Keratinocyte (primary cell): ENCODE data around the gene PTPRN2. TPM values are rescaled to one million over a fixed set of nuclear protein-coding genes. Genes with fewer than 3 reads are reported as not detected.

Experiments
- DNase-seq: peaks from one replicate; pipeline ENCODE4 v3.0.0-alpha.2; 2011; ENCODE audit warnings: low read depth, missing footprints, low spot score
- FAIRE-seq: peaks from 2 replicates; lab custom pipeline; 2011; peaks lifted over from hg19 to GRCh38; lab: Jason Lieb, UNC
- H2AFZ ChIP-seq: 2 replicates; pipeline ENCODE4 v1.6.0; 2012; ENCODE audit warnings: low read length, control low read depth, inconsistent platforms; ENCODE audit not compliant: control insufficient read depth
- H3K27ac ChIP-seq: 2 replicates; pipeline ENCODE4 v1.5.1; 2011; ENCODE audit warnings: low read length; ENCODE audit not compliant: control insufficient read depth, insufficient read depth
- H3K27me3 ChIP-seq: 3 replicates; pipeline ENCODE4 v1.6.0; 2011; ENCODE audit warnings: low read length; ENCODE audit not compliant: control insufficient read depth, insufficient read depth; ENCODE audit errors: extremely low read depth
- H3K36me3 ChIP-seq, 2 experiments: 2 replicates in 1 of 2; 3 replicates in 1 of 2; pipeline ENCODE4 v1.5.1; 2011; ENCODE audit warnings: low read length in 2 of 2, mild to moderate bottlenecking in 1 of 2; ENCODE audit not compliant: control insufficient read depth in 2 of 2, insufficient read depth in 2 of 2; ENCODE audit errors: extremely low read depth in 1 of 2
- H3K4me1 ChIP-seq: 3 replicates; pipeline ENCODE4 v1.5.1; 2011; ENCODE audit warnings: low read length; ENCODE audit not compliant: control insufficient read depth, insufficient read depth; ENCODE audit errors: extremely low read depth
- H3K4me2 ChIP-seq: 3 replicates; pipeline ENCODE4 v1.6.0; 2011; ENCODE audit warnings: low read depth, low read length; ENCODE audit not compliant: control insufficient read depth, insufficient read depth; ENCODE audit errors: extremely low read depth
- H3K4me3 ChIP-seq, 3 experiments: fragments of 200-600 bp in 1 of 3; sonication (generic) in 1 of 3; 2 replicates in 2 of 3; 3 replicates in 1 of 3; pipeline ENCODE4 v1.5.1; 2011 to 2016; ENCODE audit warnings: low read length in 3 of 3, mild to moderate bottlenecking in 3 of 3, control low read depth in 2 of 3, inconsistent platforms in 1 of 3, low read depth in 1 of 3, mixed read lengths in 1 of 3, mixed run types in 1 of 3, moderate library complexity in 1 of 3; ENCODE audit not compliant: control insufficient read depth in 2 of 3, insufficient read depth in 2 of 3; ENCODE audit errors: extremely low read depth in 1 of 3
- H3K79me2 ChIP-seq: 2 replicates; pipeline ENCODE4 v1.6.0; 2012; ENCODE audit warnings: low read length; ENCODE audit not compliant: control insufficient read depth, insufficient read depth
- H3K9ac ChIP-seq: 3 replicates; pipeline ENCODE4 v1.6.0; 2011; ENCODE audit warnings: low read length; ENCODE audit not compliant: control insufficient read depth, insufficient read depth; ENCODE audit errors: extremely low read depth
- H3K9me1 ChIP-seq: 3 replicates; pipeline ENCODE4 v1.6.0; 2011; ENCODE audit warnings: low read length; ENCODE audit not compliant: control insufficient read depth, insufficient read depth; ENCODE audit errors: extremely low read depth
- H3K9me3 ChIP-seq: 2 replicates; pipeline ENCODE4 v1.5.1; 2012; ENCODE audit warnings: low read depth, low read length; ENCODE audit not compliant: control insufficient read depth
- H4K20me1 ChIP-seq: 3 replicates; pipeline ENCODE4 v1.6.0; 2011; ENCODE audit warnings: low read length; ENCODE audit not compliant: control insufficient read depth, insufficient read depth; ENCODE audit errors: extremely low read depth
- EZH2 ChIP-seq: IDR thresholded peaks from one replicate; pipeline ENCODE4 v1.6.1; 2012; ENCODE audit warnings: inconsistent platforms, mild to moderate bottlenecking, low read length, moderate library complexity
- dilution Hi-C: fragments of 300-500 bp; cut with MboI; formaldehyde crosslinking; loops from one replicate; pipeline ENCODE4 v1.7.0; 2020; ENCODE audit warnings: low sequenced_read_pairs; ENCODE audit not compliant: extremely low pct_ligation_motif_present
- polyA plus RNA-seq, 5 experiments: library from polyadenylated mRNA; depleted of rRNA in 3 of 5; stranded (reverse) in 3 of 5; stranded (forward) in 1 of 5; unstranded in 1 of 5; fragments of >200 nt; gene quantifications; 1 replicate in 1 of 5; 2 replicates in 3 of 5; 3 replicates in 1 of 5; pipeline versions ENCODE4 v1.2.1 to v1.2.3, GENCODE V29; 2011 to 2012; ENCODE audit warnings: missing spikeins in 2 of 5, low read depth in 1 of 5, low replicate concordance in 1 of 5
- TF ChIP-seq, protein P1 (sequence below), 3 experiments: IDR thresholded peaks in 1 of 3; conservative IDR thresholded peaks in 1 of 3; optimal IDR thresholded peaks in 1 of 3; 2 replicates in 2 of 3; 3 replicates in 1 of 3; pipeline versions ENCODE3 to v1.5.1; 2011; ENCODE audit warnings: low read length in 3 of 3, mild to moderate bottlenecking in 3 of 3, moderate library complexity in 2 of 3, control low read depth in 1 of 3, inconsistent platforms in 1 of 3; ENCODE audit not compliant: insufficient read depth in 2 of 3; ENCODE audit errors: extremely low read depth in 1 of 3

The PTPRN2 gene
- polyA plus RNA-seq, 1 donor (not counting 4 experiments of a cell fraction or from before 2014, with no cell fraction given), result not detected

DNA sequence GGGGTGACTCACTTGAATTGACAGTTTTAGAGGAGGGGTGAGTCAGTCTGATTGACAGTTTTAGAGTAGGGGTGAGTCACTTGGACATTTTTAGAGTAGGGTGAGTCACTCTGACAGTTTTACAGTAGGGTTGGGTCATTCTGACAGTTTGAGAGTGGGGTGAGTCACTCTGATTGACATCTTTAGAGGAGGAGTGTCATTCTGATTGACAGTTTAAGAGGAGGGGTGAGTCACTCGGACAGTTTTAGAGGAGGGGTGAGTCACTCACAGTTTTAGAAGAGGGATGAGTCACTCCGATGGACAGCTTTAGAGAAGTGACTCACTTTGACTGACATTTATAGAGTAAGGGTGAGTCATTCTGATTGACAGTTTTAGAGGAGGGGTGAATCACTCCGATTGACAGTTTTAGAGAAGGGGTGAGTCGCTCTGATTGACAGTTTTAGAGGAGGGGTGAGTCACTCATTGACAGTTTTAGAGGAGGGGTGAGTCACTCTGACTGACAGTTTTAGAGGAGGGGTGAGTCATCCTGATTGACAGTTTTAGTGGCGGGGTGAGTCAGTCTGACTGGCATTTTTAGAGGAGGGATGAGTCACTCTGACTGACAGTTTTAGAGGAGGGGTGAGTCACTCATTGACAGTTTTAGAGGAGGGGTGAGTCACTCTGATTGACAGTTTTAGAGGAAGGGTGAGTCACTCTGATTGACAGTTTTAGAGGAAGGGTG lies 655.0 kb downstream of the PTPRN2 start:
- no peaks in the 10 kb centered on the region for H3K4me1 ChIP-seq
- no peak for TF ChIP-seq EZH2
- TF ChIP-seq, protein P1, sequence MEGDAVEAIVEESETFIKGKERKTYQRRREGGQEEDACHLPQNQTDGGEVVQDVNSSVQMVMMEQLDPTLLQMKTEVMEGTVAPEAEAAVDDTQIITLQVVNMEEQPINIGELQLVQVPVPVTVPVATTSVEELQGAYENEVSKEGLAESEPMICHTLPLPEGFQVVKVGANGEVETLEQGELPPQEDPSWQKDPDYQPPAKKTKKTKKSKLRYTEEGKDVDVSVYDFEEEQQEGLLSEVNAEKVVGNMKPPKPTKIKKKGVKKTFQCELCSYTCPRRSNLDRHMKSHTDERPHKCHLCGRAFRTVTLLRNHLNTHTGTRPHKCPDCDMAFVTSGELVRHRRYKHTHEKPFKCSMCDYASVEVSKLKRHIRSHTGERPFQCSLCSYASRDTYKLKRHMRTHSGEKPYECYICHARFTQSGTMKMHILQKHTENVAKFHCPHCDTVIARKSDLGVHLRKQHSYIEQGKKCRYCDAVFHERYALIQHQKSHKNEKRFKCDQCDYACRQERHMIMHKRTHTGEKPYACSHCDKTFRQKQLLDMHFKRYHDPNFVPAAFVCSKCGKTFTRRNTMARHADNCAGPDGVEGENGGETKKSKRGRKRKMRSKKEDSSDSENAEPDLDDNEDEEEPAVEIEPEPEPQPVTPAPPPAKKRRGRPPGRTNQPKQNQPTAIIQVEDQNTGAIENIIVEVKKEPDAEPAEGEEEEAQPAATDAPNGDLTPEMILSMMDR (optimal IDR thresholded peaks at IDR 0.05 in 1 of 3, IDR thresholded peaks at IDR 0.05 in 1 of 3, conservative IDR thresholded peaks at IDR 0.05 in 1 of 3; ENCODE audit: extremely low read depth in 1 of 3, insufficient read depth in 2 of 3, low read length in 3 of 3), result no peak
- H3K9me3 ChIP-seq, result peaks cover 43% of the 10 kb centered on the region
- no peak overlapping the region for H3K4me3 ChIP-seq
- no peaks in the 10 kb centered on the region for H3K36me3 ChIP-seq
- no peak overlapping the region for H3K4me2 ChIP-seq
- H3K9me1 ChIP-seq, result no peaks in the 10 kb centered on the region
- no peak overlapping the region for H2AFZ ChIP-seq
- DNase-seq, result no peak
- no peak for FAIRE-seq
- no peak overlapping the region for H3K27ac ChIP-seq
- H3K27me3 ChIP-seq, result no peaks in the 10 kb centered on the region
- dilution Hi-C loops, result no loop called here
- no peaks in the 10 kb centered on the region for H3K79me2 ChIP-seq
- H4K20me1 ChIP-seq, result no peaks in the 10 kb centered on the region
- H3K9ac ChIP-seq, result no peak overlapping the region

DNA sequence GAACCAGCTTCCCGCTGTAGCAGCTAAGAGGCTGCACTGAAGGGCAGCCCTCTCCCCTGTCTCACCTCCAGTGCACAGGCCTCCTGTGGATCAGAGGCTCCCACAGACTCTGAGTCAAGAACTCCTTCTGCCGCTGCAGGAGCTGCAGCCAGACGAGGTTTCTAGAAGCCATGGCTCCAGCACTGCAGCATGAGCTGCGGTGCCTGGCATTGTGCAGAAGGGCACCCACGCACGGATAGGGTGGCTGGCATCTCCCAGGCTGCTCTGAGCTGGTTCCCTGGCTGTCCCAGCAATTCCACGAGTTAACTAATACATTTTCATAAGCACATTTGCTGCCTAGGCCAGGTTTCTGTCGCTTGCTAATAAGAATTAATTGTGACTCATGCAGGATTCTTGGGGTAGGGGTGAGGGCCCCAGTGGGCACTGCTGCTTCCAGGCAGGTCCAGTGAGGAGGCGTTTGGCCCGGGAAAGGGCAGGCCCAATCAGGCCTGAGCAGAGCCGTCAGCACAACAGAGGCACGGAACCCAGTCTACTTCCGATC lies 656.6 kb downstream of the PTPRN2 start:
- TF ChIP-seq EZH2, result no peak
- TF ChIP-seq, protein P1 (optimal IDR thresholded peaks at IDR 0.05 in 1 of 3, IDR thresholded peaks at IDR 0.05 in 1 of 3, conservative IDR thresholded peaks at IDR 0.05 in 1 of 3; ENCODE audit: extremely low read depth in 1 of 3, insufficient read depth in 2 of 3, low read length in 3 of 3), result no peak
- Histone ChIP-seq H3K27ac (no peak overlapping the region), H3K4me1 (no peaks in the 10 kb centered on the region), H3K4me3 (no peak overlapping the region), H3K9me1 (no peaks in the 10 kb centered on the region), H2AFZ (no peak overlapping the region), H3K9ac (no peak overlapping the region), H3K27me3 (no peaks in the 10 kb centered on the region), H3K36me3 (no peaks in the 10 kb centered on the region), H3K79me2 (no peaks in the 10 kb centered on the region), H3K9me3 (peaks cover 29% of the 10 kb centered on the region), H3K4me2 (no peak overlapping the region), H4K20me1 (no peaks in the 10 kb centered on the region)
- DNase-seq, result no peak
- FAIRE-seq, result no peak
- dilution Hi-C loops, result no loop called here
